GM12878 (cell line): ENCODE results near the gene MAF.

Experiments
- ATF7 ChIP-seq: fragments of 450-650 bp; IDR thresholded peaks from 2 replicates; pipeline ENCODE4 v1.6.1; 2016; ENCODE audit warnings: low read depth, mild to moderate bottlenecking
- BHLHE40 ChIP-seq, 2 experiments: fragments of 450-650 bp in 1 of 2; IDR thresholded peaks; 2 replicates each; pipeline ENCODE4 v1.6.1; 2011 to 2017; ENCODE audit warnings: low read depth in 2 of 2, borderline replicate concordance in 1 of 2, improper control_type of control experiment in 1 of 2, low read length in 1 of 2, mild to moderate bottlenecking in 1 of 2
- CREM ChIP-seq: IDR thresholded peaks from 2 replicates; pipeline ENCODE4 v1.6.1; 2014; ENCODE audit warnings: antibody characterized with exemption, low read depth
- EZH2 ChIP-seq: IDR thresholded peaks from 2 replicates; pipeline ENCODE4 v1.6.1; 2012; ENCODE audit warnings: low read depth, mild to moderate bottlenecking, control low read depth, inconsistent platforms, low read length, borderline replicate concordance; ENCODE audit not compliant: control insufficient read depth
- JUND ChIP-seq: IDR thresholded peaks from 2 replicates; pipeline ENCODE4 v1.6.1; 2012; ENCODE audit warnings: low read depth, mild to moderate bottlenecking, low read length, improper control_type of control experiment, moderate library complexity
- MYB ChIP-seq: fragments of 150-350 bp; IDR thresholded peaks from 2 replicates; pipeline ENCODE4 v1.6.1; 2014; ENCODE audit warnings: mild to moderate bottlenecking, low read depth, low read length, borderline replicate concordance
- SUZ12 ChIP-seq: fragments of 200-600 bp; sonication (generic); IDR thresholded peaks from one replicate; pipeline ENCODE4 v1.6.1; 2018; ENCODE audit warnings: antibody characterized with exemption, mild to moderate bottlenecking; ENCODE audit not compliant: unreplicated experiment
- TCF12 ChIP-seq: IDR thresholded peaks from 2 replicates; pipeline ENCODE4 v1.6.1; 2011; ENCODE audit warnings: low read depth, mild to moderate bottlenecking, low read length
- TCF7 ChIP-seq: IDR thresholded peaks from 2 replicates; pipeline ENCODE4 v1.6.1; 2014; ENCODE audit warnings: antibody characterized with exemption, borderline replicate concordance
- TF ChIP-seq, protein P1 (sequence below), 3 experiments: IDR thresholded peaks in 2 of 3; conservative IDR thresholded peaks in 1 of 3; 2 replicates each; pipeline ENCODE4 v1.5.1; 2011; ENCODE audit warnings: low read depth in 3 of 3, low read length in 3 of 3, mild to moderate bottlenecking in 3 of 3, control low read depth in 2 of 3, moderate library complexity in 2 of 3, inconsistent platforms in 1 of 3, mixed read lengths in 1 of 3; ENCODE audit not compliant: control insufficient read depth in 2 of 3, insufficient read depth in 1 of 3; ENCODE audit errors: extremely low read depth in 1 of 3
- TF ChIP-seq, protein P2 (sequence below): IDR thresholded peaks from 2 replicates; pipeline ENCODE4 v1.6.1; 2012; ENCODE audit warnings: mild to moderate bottlenecking, low read depth, low read length
- TF ChIP-seq, protein P3 (sequence below): fragments of 450-650 bp; conservative IDR thresholded peaks from 2 replicates; pipeline ENCODE4 v1.6.1; 2017; ENCODE audit warnings: mild to moderate bottlenecking, moderate library complexity

DNA sequence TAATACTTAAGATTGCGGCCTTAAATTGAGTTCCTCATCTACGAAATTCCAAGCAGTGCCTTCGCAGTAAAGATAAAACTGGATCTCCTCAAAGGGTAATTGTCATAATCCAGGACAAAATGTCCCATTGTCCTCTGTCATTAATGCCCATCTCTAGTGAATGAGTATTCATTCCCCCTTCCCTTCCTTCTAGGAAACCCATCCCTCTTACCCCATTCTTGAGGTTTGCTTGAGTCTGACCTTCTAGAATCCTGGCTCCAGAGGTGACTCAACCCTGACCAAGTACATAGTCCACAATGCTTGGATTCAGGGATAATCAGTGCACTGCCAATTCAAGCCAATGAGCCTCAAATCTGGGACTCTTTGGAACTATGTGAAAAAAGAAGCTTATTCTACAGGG, 47.0 kb upstream of the MAF start:
- TF ChIP-seq, protein P1, sequence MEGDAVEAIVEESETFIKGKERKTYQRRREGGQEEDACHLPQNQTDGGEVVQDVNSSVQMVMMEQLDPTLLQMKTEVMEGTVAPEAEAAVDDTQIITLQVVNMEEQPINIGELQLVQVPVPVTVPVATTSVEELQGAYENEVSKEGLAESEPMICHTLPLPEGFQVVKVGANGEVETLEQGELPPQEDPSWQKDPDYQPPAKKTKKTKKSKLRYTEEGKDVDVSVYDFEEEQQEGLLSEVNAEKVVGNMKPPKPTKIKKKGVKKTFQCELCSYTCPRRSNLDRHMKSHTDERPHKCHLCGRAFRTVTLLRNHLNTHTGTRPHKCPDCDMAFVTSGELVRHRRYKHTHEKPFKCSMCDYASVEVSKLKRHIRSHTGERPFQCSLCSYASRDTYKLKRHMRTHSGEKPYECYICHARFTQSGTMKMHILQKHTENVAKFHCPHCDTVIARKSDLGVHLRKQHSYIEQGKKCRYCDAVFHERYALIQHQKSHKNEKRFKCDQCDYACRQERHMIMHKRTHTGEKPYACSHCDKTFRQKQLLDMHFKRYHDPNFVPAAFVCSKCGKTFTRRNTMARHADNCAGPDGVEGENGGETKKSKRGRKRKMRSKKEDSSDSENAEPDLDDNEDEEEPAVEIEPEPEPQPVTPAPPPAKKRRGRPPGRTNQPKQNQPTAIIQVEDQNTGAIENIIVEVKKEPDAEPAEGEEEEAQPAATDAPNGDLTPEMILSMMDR (IDR thresholded peaks at IDR 0.05 in 2 of 3, conservative IDR thresholded peaks at IDR 0.05 in 1 of 3; ENCODE audit: control insufficient read depth in 2 of 3, extremely low read depth in 1 of 3, insufficient read depth in 1 of 3, low read depth in 3 of 3, low read length in 3 of 3), result no peak
- TF ChIP-seq, protein P2, sequence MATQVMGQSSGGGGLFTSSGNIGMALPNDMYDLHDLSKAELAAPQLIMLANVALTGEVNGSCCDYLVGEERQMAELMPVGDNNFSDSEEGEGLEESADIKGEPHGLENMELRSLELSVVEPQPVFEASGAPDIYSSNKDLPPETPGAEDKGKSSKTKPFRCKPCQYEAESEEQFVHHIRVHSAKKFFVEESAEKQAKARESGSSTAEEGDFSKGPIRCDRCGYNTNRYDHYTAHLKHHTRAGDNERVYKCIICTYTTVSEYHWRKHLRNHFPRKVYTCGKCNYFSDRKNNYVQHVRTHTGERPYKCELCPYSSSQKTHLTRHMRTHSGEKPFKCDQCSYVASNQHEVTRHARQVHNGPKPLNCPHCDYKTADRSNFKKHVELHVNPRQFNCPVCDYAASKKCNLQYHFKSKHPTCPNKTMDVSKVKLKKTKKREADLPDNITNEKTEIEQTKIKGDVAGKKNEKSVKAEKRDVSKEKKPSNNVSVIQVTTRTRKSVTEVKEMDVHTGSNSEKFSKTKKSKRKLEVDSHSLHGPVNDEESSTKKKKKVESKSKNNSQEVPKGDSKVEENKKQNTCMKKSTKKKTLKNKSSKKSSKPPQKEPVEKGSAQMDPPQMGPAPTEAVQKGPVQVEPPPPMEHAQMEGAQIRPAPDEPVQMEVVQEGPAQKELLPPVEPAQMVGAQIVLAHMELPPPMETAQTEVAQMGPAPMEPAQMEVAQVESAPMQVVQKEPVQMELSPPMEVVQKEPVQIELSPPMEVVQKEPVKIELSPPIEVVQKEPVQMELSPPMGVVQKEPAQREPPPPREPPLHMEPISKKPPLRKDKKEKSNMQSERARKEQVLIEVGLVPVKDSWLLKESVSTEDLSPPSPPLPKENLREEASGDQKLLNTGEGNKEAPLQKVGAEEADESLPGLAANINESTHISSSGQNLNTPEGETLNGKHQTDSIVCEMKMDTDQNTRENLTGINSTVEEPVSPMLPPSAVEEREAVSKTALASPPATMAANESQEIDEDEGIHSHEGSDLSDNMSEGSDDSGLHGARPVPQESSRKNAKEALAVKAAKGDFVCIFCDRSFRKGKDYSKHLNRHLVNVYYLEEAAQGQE, result no peak
- TF ChIP-seq SUZ12 (no peak), TCF12 (no peak), CREM (no peak), ATF7 (no peak), MYB (no peak), BHLHE40 (IDR thresholded peaks at IDR 0.05; ENCODE audit: borderline replicate concordance in 1 of 2, low read depth in 2 of 2, low read length in 1 of 2) (no peak), TCF7 (no peak), EZH2 (no peak), JUND (no peak)
- TF ChIP-seq, protein P3, sequence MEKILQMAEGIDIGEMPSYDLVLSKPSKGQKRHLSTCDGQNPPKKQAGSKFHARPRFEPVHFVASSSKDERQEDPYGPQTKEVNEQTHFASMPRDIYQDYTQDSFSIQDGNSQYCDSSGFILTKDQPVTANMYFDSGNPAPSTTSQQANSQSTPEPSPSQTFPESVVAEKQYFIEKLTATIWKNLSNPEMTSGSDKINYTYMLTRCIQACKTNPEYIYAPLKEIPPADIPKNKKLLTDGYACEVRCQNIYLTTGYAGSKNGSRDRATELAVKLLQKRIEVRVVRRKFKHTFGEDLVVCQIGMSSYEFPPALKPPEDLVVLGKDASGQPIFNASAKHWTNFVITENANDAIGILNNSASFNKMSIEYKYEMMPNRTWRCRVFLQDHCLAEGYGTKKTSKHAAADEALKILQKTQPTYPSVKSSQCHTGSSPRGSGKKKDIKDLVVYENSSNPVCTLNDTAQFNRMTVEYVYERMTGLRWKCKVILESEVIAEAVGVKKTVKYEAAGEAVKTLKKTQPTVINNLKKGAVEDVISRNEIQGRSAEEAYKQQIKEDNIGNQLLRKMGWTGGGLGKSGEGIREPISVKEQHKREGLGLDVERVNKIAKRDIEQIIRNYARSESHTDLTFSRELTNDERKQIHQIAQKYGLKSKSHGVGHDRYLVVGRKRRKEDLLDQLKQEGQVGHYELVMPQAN, result no peak
